ENCODE measurements around the gene SCAF11.
"Not testable (repeated sequence)": the region's sequence is repeated elsewhere in the genome, so short reads cannot be mapped to it uniquely, and the experiment has no call there.

DNA sequence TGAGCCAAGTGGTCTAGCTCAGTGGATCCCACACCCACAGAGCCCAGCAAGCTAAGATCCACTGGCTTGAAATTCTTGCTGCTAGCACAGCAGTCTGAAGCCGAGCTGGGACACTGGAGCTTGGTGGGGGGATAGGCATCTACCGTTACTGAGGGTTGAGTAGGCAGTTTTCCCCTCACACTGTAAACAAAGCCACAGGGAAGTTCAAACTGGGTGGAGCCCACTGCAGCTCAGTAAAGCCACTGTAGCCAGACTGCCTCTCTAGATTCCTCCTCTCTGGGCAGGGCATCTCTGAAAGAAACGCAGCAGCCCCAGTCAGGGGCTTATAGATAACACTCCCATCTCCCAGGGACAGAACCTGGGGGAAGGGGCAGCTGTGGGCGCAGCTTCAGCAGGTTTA, 46.7 kb upstream of the SCAF11 start:
- TF ChIP-seq, protein P1, sequence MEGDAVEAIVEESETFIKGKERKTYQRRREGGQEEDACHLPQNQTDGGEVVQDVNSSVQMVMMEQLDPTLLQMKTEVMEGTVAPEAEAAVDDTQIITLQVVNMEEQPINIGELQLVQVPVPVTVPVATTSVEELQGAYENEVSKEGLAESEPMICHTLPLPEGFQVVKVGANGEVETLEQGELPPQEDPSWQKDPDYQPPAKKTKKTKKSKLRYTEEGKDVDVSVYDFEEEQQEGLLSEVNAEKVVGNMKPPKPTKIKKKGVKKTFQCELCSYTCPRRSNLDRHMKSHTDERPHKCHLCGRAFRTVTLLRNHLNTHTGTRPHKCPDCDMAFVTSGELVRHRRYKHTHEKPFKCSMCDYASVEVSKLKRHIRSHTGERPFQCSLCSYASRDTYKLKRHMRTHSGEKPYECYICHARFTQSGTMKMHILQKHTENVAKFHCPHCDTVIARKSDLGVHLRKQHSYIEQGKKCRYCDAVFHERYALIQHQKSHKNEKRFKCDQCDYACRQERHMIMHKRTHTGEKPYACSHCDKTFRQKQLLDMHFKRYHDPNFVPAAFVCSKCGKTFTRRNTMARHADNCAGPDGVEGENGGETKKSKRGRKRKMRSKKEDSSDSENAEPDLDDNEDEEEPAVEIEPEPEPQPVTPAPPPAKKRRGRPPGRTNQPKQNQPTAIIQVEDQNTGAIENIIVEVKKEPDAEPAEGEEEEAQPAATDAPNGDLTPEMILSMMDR (IDR thresholded peaks at IDR 0.05) = not testable (repeated sequence)
- not testable (repeated sequence) for TF ChIP-seq POLR2A (IDR thresholded peaks at IDR 0.05)
